Jurkat, Clone E6-1 (cell line): ENCODE data around the gene ECE1.
"Not testable (repeated sequence)": the region's sequence is repeated elsewhere in the genome, so short reads cannot be mapped to it uniquely, and the experiment has no call there.

ENCODE experiments used
- DNase-seq: peaks from one replicate; pipeline ENCODE4 v3.0.0-alpha.2; 2011; ENCODE audit warnings: low read depth, low spot score
- H3K4me3 ChIP-seq: 2 replicates; pipeline ENCODE4 v1.5.1; 2011; ENCODE audit warnings: mild to moderate bottlenecking, low read length, control low read depth, moderate library complexity

The ECE1 gene

DNA sequence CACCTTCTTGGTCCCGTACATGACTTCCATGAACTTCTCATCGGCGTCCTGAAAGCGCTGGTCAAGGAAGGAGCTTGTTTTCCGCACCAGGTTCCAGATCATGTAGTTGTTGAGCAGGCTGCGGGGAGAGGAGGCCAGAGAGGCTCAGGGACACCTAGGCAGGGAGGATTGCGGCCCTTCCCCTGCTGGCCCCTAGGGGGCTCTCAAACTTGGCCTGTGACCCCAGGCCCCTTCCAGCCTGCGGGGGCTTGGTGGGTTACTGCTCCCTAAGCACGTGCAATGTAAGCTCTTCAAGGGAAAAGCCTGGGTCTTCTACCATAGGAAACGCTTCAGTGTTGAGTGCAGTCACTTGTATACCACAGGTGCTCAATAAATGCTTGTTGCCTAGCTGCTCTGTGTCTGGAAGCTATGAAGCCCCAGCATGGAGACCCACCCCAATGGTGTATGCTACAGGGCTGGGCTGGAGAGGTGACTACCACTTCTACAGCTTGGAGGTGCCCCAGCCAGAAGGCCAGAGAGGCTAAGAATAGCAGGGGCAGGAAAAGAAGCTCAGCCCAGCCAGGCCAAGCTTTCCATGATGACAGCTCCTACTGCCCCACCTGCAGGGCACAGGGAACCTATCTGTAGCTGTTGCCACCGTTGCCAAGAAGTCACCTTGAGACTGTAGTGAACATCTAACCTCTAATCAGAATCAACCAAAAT lies 45.1 kb downstream of the ECE1 start:
- no peak overlapping the region for H3K4me3 ChIP-seq
- no peak for DNase-seq

DNA sequence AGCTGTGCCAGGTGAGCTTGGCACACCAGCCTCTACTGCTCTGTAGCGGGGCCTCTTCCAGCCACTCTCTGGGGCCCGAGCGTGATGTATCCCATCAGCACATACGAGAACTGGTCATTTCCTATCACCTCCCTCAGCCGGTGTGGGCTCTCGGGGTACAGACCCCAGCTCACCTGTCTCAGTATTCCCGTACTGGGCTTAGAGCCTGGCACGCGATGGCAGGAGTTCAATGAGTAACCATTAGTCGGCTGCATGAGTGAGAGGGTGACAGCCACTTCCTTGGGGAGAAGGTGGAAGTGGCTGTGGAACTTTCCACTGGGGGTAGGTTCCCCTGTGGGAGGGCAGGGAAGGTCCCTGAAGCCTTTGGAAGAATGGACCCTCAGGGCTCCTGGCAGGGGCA lies 46.1 kb downstream of the ECE1 start:
- no peak for DNase-seq
- no peak overlapping the region for H3K4me3 ChIP-seq

DNA sequence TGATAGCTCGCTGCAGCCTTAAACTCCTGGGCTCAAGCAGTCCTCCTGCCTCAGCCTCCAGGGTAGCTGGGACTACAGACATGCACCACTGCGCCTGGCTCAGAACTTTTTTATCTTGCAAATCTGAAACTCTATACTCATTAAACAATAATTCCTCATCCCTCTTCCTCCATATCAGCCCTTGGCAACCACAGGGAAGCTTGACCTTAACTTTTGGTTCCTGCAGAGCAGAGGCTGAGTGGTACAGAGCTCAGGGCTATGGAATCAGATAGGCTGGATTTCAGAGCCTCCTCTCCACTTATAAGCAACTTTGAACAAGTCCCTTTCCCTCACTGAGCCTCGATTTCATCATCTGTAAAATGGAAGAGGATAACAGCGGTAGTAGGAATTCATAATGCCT lies 47.4 kb downstream of the ECE1 start:
- no peak for DNase-seq
- no peak overlapping the region for H3K4me3 ChIP-seq

DNA sequence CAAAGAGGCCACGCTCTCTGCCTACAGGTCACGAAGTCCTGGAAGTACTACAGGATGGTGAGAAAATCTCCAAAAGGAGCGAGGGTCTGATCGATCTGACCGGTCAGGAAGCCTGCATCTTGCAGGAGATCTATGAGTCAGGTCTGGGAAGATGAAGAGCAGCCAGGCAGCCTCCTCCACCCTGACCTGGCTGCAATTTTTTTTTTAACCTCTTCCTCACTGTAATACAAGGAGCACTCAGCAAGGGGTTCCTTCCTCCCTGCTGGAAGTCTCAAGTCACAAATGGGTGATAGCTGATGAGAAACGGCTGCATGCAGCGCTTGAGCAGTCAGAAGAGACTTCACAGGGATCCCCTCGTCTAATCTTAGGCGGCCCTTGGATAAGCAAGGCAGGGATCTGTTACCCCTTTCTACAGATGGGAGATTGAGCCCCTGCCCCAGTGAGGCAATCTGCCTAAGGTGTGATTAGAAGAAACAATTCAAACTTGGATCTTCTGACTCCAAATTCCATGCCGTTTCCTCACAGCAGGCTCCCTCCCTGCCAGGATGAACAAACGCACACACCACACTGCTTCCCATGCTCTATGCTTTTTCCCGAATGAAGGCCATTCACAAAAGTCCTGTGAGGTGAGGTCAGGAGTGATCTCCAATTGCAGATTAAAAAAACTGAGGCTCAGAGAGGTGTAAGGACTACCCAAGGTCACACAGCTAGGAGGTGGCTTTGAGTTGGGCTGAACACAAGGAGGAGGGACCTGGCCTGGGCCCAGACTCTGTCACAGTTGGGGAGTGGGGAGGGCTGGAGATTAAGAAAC lies 48.3 kb downstream of the ECE1 start:
- no peak overlapping the region for H3K4me3 ChIP-seq
- no peak for DNase-seq

DNA sequence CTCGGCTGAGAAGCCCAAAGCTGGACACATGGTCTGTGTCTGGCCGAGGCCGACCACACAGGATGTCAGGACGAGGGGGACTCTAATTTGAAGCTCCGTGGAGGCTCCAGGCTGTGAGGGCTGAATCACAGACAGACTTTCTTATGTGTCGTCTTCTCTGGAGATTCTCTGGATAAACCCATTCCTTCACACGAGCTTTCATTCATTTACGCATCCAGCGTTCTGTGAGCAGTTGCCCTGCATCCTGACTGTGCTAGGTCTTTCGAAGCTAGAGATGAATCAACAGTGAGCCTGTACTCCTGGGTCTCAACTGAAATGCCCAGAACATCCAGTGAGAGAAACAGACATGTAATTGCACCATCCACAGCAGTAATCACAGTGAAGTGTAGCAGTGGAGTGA lies 49.6 kb downstream of the ECE1 start:
- no peak overlapping the region for H3K4me3 ChIP-seq
- no peak for DNase-seq

DNA sequence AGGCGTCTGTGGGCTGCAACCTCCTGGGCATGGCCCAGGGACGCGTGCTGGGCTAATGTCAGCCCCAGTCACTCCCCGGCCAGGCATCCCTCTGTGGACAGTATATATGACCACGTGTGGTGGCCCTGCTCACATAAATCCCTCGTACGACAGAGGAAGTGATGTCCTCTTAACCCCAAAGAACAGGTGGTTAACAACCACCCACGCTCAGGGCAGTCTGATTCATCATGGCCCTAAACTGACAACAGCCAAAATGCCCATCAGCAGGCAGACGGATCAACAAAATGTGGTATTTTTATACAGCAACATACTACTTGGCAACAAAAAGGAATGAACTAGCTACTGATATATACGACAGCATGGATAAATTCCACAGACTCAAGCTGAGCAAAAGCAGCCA lies 51.0 kb downstream of the ECE1 start:
- no peak overlapping the region for H3K4me3 ChIP-seq
- no peak for DNase-seq

DNA sequence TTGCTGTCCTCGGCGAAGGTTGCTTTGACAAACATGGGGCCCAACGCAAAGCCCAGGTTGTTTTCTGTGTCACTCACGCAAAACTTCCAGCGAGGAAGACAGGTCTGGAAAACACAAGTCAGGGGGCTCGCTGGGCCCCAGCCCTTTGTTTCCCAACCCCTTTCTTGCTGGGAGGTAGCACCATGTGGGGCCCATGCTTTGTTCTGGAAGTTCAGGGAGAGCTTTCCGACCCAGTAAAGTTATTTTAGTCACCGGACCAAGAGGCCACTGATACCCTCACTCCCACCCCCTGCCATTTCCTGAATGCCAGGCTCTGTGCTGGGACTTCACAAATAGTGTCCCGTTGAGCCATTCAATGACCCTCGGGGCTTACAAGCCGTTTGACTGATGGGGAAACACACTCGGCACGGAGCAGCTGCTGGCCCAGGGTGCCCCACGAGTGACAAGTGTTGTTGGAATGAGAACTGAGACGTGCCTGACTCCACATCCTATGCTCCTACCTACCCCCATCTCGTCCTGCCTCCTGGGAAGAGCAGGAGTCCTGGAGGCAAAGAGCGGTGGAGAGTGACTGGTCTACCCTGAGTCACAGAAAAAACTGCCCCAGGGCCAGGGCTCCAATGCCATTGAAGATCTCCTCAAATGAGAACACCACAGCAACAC lies 52.0 kb downstream of the ECE1 start:
- DNase-seq, result no peak
- no peak overlapping the region for H3K4me3 ChIP-seq

DNA sequence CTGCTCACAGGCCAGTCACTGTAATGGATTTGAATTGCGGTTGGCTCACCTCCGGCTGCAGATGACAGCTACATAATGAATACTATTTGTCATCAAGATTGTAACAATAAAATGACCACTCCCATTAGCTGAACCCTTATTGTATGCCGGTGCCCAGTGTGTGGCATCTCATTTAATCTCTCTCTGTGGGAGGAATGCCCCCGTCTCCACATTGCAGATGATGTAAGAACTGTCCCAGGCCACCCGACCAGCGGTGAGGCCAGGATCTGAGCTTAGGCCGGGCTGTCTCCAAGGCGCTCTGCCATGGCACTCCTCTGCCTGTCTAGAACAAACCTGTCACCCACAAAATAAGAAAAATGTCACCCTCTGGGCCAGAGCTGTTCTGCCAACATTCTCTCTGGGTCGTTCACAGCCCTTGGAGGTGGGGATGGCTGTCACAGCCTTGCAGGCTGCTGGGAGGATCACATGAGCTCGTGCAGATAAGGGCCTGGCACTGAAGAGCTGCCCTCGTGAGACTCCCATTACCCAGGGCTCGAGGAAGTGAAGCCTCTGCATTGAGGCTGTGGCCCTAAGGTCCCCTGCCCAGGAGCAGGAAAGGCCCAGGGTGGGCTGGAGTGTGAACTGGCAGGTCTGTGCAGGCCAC lies 52.7 kb downstream of the ECE1 start:
- H3K4me3 ChIP-seq, result no peak overlapping the region
- no peak for DNase-seq

DNA sequence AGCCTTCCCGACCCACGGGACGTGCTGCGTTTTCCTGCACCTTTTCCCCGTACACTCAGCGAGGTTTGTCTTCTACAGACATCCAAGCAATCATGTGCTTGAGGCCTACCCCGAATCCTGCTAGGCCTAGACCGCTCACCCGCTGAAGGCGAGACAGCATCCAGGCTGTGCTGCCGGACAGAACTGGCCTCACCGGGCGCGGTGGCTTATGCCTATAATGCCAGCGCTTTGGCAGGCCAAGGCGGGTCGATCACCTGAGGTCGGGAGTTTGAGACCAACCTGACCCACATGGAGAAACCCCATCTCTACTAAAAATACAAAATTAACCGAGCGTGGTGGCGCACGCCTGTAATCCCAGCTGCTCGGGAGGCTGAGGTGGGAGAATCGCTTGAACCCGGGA lies 54.1 kb downstream of the ECE1 start:
- no peak overlapping the region for H3K4me3 ChIP-seq
- DNase-seq, result no peak

DNA sequence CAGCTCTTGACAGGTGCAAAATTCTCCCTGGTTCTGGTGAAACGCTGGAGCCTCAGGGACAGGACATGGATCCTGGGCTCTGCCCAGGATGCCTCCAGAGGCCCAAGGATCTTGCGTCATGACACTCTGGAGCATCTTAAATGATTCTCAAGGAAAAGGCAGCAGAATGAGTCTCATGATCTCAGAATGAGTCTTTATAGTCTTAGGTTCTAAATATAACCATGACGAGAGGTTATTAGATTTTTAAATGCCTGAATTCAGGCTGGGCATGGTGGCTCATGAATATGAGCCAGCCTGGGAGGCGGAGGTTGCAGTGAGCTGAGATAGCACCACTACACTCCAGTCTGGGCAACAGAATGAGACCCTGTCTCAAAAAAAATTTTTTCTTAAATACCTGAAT lies 55.5 kb downstream of the ECE1 start:
- H3K4me3 ChIP-seq, result no peak overlapping the region
- DNase-seq, result no peak

DNA sequence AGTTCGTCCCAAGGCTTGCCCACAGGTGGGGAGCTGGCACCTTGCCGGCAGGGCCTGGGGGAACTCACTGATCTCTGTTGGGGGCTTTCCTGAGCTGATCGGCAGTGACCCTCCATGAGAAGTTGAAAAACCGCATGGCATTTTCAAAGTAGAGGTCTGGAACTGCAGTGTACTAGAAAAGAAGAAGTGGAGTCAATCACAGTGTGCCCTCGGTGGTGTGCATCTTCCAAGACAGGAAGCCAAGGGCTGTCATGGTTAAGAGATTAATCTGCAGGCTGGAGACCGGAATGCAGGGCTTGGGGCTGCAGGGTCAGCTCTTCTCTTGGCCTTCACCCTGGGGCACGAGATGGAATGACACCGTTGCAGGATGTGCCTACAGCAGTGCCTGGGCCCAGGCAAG lies 56.8 kb downstream of the ECE1 start:
- DNase-seq, result no peak

DNA sequence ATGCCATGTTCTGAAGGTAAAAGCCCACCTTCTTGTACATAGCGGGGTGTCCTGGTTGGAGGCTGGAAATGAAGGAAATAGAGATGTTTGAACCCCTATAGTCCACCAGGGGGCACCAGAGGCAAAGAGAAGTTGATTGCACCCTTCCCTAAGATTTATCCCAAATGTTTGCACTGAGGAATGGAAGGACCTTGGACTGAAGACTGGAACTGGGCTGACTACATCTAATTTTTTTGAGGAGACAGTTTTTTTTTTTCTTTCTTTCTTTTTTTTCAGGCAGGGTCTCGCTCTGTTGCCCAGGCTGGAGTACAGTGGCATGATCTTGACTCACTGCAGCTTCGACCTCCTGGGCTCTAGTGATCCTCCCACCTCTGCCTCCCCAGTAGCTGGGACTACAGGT lies 58.2 kb downstream of the ECE1 start:
- H3K4me3 ChIP-seq, result no peak overlapping the region
- DNase-seq, result peak; percentile 32

More for the DNA sequence above, 56.8 kb downstream of the ECE1 start:
- H3K4me3 ChIP-seq, result no peak overlapping the region

DNA sequence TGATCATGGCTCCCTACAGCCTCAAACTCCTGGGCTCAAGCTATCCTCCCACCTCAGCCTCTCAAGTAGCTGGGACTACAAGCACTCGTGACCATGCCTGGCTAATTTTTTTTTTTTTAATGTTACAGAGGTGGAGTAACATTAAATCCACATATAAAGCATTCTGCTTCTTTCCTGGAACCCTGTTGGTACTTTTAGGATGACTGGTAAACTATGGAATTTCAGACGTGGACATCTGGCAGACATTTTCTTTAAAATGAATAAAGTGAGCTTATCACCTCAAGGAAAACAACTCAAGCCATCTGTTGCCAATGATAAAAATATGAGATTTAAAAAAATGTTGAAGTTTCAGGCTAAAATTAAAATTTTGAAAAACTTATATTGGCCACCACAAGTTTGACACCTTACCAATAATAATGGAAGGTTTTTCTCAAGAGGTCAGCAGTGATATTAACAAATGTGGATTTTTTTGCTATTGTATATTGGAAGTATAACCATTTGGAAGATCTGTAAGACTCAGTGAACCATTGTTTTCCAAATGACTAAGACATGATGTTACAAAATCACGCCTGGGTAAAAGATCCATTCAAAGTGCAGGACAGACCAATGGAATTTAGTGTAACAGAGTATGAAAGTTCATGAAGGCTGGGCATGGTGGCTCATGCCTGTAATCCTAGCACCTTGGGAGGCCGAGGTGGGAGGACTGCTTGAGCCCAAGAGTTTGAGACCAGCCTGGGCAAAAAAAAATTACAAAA lies 60.8 kb downstream of the ECE1 start:
- DNase-seq, result no peak
- no peak overlapping the region for H3K4me3 ChIP-seq

DNA sequence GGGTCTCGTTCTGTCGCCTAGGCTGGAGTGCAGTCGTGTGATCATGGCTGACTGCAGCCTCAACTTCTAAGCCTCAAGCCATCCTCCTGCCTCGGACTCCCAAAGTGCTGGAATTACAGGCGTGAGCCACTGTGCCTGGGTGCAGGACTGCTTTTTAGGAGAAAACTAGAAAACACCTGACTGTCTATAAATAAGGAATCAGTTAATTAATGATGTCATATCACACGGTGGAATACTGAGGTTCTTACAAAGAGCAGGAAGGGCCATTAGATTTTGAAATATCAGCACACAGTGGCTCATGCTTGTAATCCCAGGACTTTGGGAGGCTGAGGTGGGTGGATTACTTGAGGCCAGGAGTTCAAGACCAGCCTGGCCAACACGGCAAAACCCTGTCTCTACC lies 62.0 kb downstream of the ECE1 start:
- H3K4me3 ChIP-seq, result not testable (repeated sequence)

DNA sequence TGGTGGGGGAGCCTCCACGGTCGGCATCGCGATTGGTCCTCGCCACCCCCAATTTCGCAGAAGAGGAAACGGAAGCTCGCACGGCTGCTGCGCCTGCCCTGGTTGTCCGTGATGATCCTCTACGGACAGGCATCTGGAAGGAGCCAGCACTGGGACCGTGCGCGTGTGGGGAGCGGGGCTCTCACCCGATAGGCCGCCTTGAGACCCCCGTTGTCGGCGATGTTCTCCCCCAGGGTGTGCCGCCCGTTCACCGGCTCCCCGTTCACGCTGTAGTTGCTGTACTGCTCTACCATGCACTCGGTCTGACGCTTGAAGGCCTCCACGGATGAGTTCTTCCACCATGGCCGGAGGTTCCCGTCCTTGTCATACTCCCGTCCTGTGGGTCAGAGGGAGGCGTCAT lies 65.2 kb downstream of the ECE1 start:
- H3K4me3 ChIP-seq, result no peak overlapping the region
- no peak for DNase-seq

More for the DNA sequence above, 62.0 kb downstream of the ECE1 start:
- not testable (repeated sequence) for DNase-seq

DNA sequence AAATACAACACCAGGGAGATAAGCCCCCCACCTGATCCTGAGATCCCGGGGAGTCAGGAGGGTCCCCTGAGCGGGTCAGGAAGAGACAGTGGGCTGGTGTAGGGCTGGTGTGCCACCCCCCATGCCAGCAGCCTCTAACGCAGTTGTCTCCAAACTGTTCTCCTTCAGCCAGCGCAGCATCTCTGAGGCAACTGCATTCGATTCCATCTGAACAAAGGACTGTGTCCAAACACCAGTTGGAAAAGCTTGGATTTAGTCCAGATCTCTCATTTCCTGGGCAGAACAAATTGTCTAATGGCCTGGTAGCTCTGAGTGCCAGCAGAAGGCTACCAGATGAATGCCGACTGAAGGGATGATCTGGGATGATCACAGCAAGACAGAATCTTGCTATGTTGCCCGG lies 69.4 kb downstream of the ECE1 start:
- no peak for DNase-seq
- no peak overlapping the region for H3K4me3 ChIP-seq

DNA sequence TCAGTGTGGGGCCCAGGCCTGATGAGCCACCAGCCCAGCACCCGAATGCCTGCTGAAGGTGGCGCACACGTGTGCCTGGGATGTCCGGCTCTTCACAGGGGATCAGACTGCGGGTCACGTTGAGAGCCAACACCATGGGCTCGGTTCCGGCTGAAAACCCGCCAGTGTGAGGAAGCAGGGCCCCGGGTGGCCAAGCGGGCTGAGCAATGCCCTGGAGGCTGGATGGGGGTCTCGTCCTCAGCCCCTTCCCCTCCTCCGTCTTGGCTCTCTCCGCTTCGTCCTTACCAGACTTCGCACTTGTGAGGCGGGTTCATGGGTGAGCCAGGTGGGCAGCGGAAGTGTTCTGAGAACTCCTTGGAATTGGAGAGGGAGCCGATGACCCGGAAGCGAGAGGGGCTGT lies 70.6 kb downstream of the ECE1 start:
- H3K4me3 ChIP-seq, result no peak overlapping the region

DNA sequence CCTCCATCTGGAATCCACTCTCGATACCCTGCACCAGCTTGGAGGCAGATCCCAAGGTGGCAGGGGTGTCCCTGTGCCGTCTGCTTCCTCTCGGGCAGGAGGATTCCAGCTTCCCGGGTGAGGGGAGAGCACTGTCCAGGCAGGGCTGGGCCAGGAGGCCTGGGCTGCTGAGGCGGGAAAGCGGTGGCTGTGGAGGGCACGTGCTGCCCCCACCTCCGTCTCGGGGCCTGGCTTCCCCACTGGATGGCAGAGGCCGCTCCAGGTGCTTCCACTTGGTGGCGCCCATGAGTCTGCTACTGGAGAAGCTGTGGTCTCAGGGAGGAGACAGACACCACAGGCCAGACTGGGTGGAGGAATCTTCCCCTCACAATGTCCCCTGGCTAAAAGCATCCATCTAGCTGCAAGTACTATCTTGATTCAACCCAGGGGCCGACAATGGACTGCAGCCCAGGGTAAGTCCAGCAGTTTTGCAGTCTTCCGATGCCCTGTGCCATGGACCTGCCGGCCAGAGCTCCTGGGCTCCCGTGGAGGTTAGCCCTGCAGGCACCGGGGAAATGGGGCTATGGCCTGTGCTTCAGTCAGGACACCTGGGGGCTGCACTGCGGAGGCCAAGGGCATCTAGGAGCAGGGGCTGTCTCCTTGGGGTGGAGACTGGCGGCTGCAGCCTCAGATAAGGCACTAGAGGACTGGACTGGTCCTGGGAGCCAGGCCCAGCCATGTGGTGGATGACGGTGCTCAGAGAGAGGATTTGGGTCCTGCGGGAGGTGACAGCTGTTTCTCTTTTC lies 72.3 kb downstream of the ECE1 start:
- DNase-seq, result no peak
- no peak overlapping the region for H3K4me3 ChIP-seq

More for the DNA sequence above, 70.6 kb downstream of the ECE1 start:
- no peak for DNase-seq
